HepG2 (cell line): Measurements from ENCODE around the gene CRISPLD2. TPM values are rescaled to one million over a fixed set of nuclear protein-coding genes. Genes with fewer than 3 reads are reported as not detected.

ENCODE experiments used
- ATAC-seq: fragments of 200-7000 bp; cut with Tn5 transposase; 3 replicates; pipeline ENCODE4 v1.9.1; 2020; ENCODE audit warnings: mild to moderate bottlenecking, moderate library complexity
- BruUV-seq: library from RNA; stranded (reverse); fragments of 400-500 nt; replicated peaks from 2 replicates; lab custom pipeline; 2021; lab: Mats Ljungman, UMichigan
- CTCF ChIA-PET: fragments of 300-600 bp; formaldehyde crosslinking; extraction: SDS; loops from one replicate; lab custom pipeline; 2021; ENCODE audit warnings: low total read pairs, inconsistent platforms, low intra/inter-chr PET ratio; lab: Yijun Ruan, JAX
- POLR2A ChIA-PET: fragments of 350-600 bp; sonication (Branson Sonifier 250); formaldehyde crosslinking; loops from one replicate; lab custom pipeline; 2020; ENCODE audit warnings: antibody characterized with exemption, inconsistent platforms; lab: Yijun Ruan, JAX
- DNase-seq: peaks from one replicate; pipeline ENCODE4 v3.0.0-alpha.2; 2015; ENCODE audit warnings: low spot score
- FAIRE-seq: peaks from 3 replicates; lab custom pipeline; 2011; peaks lifted over from hg19 to GRCh38; lab: Jason Lieb, UNC
- H2AFZ ChIP-seq: one replicate; pipeline ENCODE4 v1.6.1; 2011; ENCODE audit warnings: low read length, inconsistent platforms
- H3K27ac ChIP-seq: fragments of 300-600 bp; 3 replicates; pipeline ENCODE4 v1.8.0; 2011; ENCODE audit warnings: mixed run types, mild to moderate bottlenecking, mixed read lengths, low read length, inconsistent platforms; ENCODE audit not compliant: insufficient read depth; ENCODE audit errors: extremely low read length
- H3K27me3 ChIP-seq, 2 experiments: fragments of 200-600 bp in 1 of 2; 2 replicates in 1 of 2; 3 replicates in 1 of 2; pipeline versions ENCODE4 v1.6.0 to v1.8.0; 2011; ENCODE audit warnings: low read length in 2 of 2, mild to moderate bottlenecking in 2 of 2, moderate library complexity in 2 of 2, inconsistent platforms in 1 of 2; ENCODE audit not compliant: insufficient read depth in 2 of 2, control insufficient read depth in 1 of 2
- H3K36me3 ChIP-seq, 2 experiments: fragments of 200-600 bp in 1 of 2; replicated peaks in 1 of 2; 2 replicates in 1 of 2; 3 replicates in 1 of 2; pipeline versions ENCODE4 v1.5.1 to v1.8.0; 2011; ENCODE audit warnings: low read length in 2 of 2, inconsistent platforms in 1 of 2; ENCODE audit not compliant: insufficient read depth in 2 of 2, control insufficient read depth in 1 of 2
- H3K4me1 ChIP-seq: 2 replicates; pipeline ENCODE4 v1.5.1; 2012; ENCODE audit warnings: low read length, inconsistent platforms; ENCODE audit not compliant: insufficient read depth
- H3K4me2 ChIP-seq: 2 replicates; pipeline ENCODE4 v1.6.0; 2011; ENCODE audit warnings: low read depth, low read length, inconsistent platforms
- H3K4me3 ChIP-seq, 3 experiments: fragments of 200-600 bp in 1 of 3; sonication (generic), shearing (Covaris generic) in 1 of 3; replicated peaks in 1 of 3; 2 replicates each; pipeline ENCODE4 v1.5.1; 2011 to 2016; ENCODE audit warnings: low read length in 3 of 3, inconsistent platforms in 2 of 3, low read depth in 2 of 3, mild to moderate bottlenecking in 2 of 3, control low read depth in 1 of 3, mixed read lengths in 1 of 3; ENCODE audit not compliant: insufficient read depth in 1 of 3
- H3K79me2 ChIP-seq: one replicate; pipeline ENCODE4 v1.6.1; 2011; ENCODE audit warnings: low read length, inconsistent platforms; ENCODE audit not compliant: insufficient read depth
- H3K9ac ChIP-seq: 2 replicates; pipeline ENCODE4 v1.6.0; 2011; ENCODE audit warnings: mild to moderate bottlenecking, low read depth, low read length, inconsistent platforms; ENCODE audit not compliant: insufficient read depth
- H3K9me3 ChIP-seq: 2 replicates; pipeline ENCODE4 v1.5.1; 2012; ENCODE audit warnings: mild to moderate bottlenecking, low read length
- H4K20me1 ChIP-seq: 2 replicates; pipeline ENCODE4 v1.6.0; 2011; ENCODE audit warnings: inconsistent platforms, mild to moderate bottlenecking, low read length, moderate library complexity; ENCODE audit not compliant: insufficient read depth
- BCL6 ChIP-seq: IDR thresholded peaks from 2 replicates; pipeline ENCODE4 v1.6.1; 2016; ENCODE audit warnings: missing genetic modification reagents, missing compliant biosample characterization
- CHD4 ChIP-seq: fragments of 200-600 bp; sonication (generic); IDR thresholded peaks from 2 replicates; pipeline ENCODE4 v1.7.0; 2017; ENCODE audit warnings: mild to moderate bottlenecking, low read length, borderline replicate concordance
- FOXC1 ChIP-seq: sonication (generic); formaldehyde crosslinking; IDR thresholded peaks from 2 replicates; pipeline ENCODE4 v1.8.0; 2022; ENCODE audit warnings: mild to moderate bottlenecking, missing genetic modification reagents, borderline replicate concordance
- GZF1 ChIP-seq: sonication (generic); formaldehyde crosslinking; IDR thresholded peaks from 2 replicates; pipeline ENCODE4 v1.5.1; 2020; ENCODE audit warnings: mild to moderate bottlenecking, missing genetic modification reagents
- NR2F6 ChIP-seq, 2 experiments: IDR thresholded peaks; 2 replicates each; pipeline ENCODE4 v1.6.1; 2016; ENCODE audit warnings: antibody characterized with exemption in 1 of 2, mild to moderate bottlenecking in 1 of 2
- RARA ChIP-seq: IDR thresholded peaks from 2 replicates; pipeline ENCODE4 v1.6.1; 2016; ENCODE audit warnings: missing genetic modification reagents, missing compliant biosample characterization
- SOX6 ChIP-seq, 2 experiments: fragments of 450-650 bp in 1 of 2; sonication (generic) in 1 of 2; formaldehyde crosslinking in 1 of 2; IDR thresholded peaks; 2 replicates each; pipeline versions ENCODE4 v1.4.0 to v1.6.1; 2017 to 2020; ENCODE audit warnings: antibody characterized with exemption in 1 of 2, mild to moderate bottlenecking in 1 of 2, missing genetic modification reagents in 1 of 2
- TBL1XR1 ChIP-seq: fragments of 150-350 bp; IDR thresholded peaks from 2 replicates; pipeline ENCODE4 v1.6.1; 2014; ENCODE audit warnings: borderline replicate concordance, low read length; ENCODE audit not compliant: partially characterized antibody
- XBP1 ChIP-seq: sonication (generic); formaldehyde crosslinking; IDR thresholded peaks from 2 replicates; pipeline ENCODE4 v1.5.0; 2020; ENCODE audit warnings: missing genetic modification reagents
- ZBTB4 ChIP-seq: sonication (generic); formaldehyde crosslinking; IDR thresholded peaks from 2 replicates; pipeline ENCODE4 v1.4.0; 2020; ENCODE audit warnings: missing genetic modification reagents, mild to moderate bottlenecking, borderline replicate concordance
- ZNF235 ChIP-seq: sonication (generic); formaldehyde crosslinking; IDR thresholded peaks from 2 replicates; pipeline ENCODE4 v1.8.1; 2023; ENCODE audit warnings: mild to moderate bottlenecking, missing genetic modification reagents, borderline replicate concordance
- ZNF263 ChIP-seq: sonication (generic); formaldehyde crosslinking; IDR thresholded peaks from 2 replicates; pipeline ENCODE4 v1.4.0; 2020; ENCODE audit warnings: missing genetic modification reagents
- ZNF557 ChIP-seq: sonication (generic); formaldehyde crosslinking; IDR thresholded peaks from 2 replicates; pipeline ENCODE4 v1.4.0; 2020; ENCODE audit warnings: missing genetic modification reagents
- ZNF770 ChIP-seq: sonication (generic); formaldehyde crosslinking; IDR thresholded peaks from 2 replicates; pipeline ENCODE4 v1.5.0; 2020; ENCODE audit warnings: mild to moderate bottlenecking, missing genetic modification reagents
- ZSCAN20 ChIP-seq: sonication (generic); formaldehyde crosslinking; IDR thresholded peaks from 2 replicates; pipeline ENCODE4 v1.4.0; 2020; ENCODE audit warnings: missing genetic modification reagents, mild to moderate bottlenecking, borderline replicate concordance
- WGBS: methylation state at CpG from one replicate; pipeline ENCODE4 v1.1.6; 2017; ENCODE audit warnings: low lambda C conversion rate; 5-methylcytosine and 5-hydroxymethylcytosine counted together
- in situ Hi-C: cut with HindIII; loops from 2 replicates; pipeline ENCODE4 v1.10.0; 2017; ENCODE audit warnings: low pct_unique_long_range_greater_than_20kb; ENCODE audit not compliant: extremely low pct_ligation_motif_present
- intact Hi-C: fragments of 100-400 bp; cut with micrococcal nuclease; formaldehyde crosslinking; loops from one replicate; pipeline ENCODE4 v1.10.0; 2022; ENCODE audit not compliant: unreplicated experiment
- polyA plus RNA-seq, 8 experiments: library from polyadenylated mRNA; depleted of rRNA in 3 of 8; stranded (reverse) in 7 of 8; unstranded in 1 of 8; fragments of >200 nt; fragmentation: Illumina TruSeq in 4 of 8; extraction: Trizol in 4 of 8; gene quantifications; 2 replicates each; pipeline versions ENCODE4 v1.2.1 to v1.2.3, GENCODE V29; 2011 to 2016; ENCODE audit warnings: low read depth in 4 of 8, missing spikeins in 1 of 8, mixed read lengths in 1 of 8; ENCODE audit not compliant: insufficient read depth in 1 of 8
- total RNA-seq, 5 experiments: library from RNA; depleted of rRNA; stranded (reverse); fragments of >200 nt; fragmentation: Illumina TruSeq; extraction: Trizol; gene quantifications; 2 replicates each; pipeline ENCODE4 v1.2.3, GENCODE V29; 2016; ENCODE audit warnings: low read depth in 1 of 5
- TF ChIP-seq, protein P1 (sequence below): sonication (generic); formaldehyde crosslinking; IDR thresholded peaks from 2 replicates; pipeline ENCODE4 v1.8.0; 2023; ENCODE audit warnings: mild to moderate bottlenecking, missing genetic modification reagents

CRISPLD2 gene
- total and polyA plus RNA-seq, 2 of the 13 experiments (the other 11 are each of a cell fraction or from before 2014, with no cell fraction given): 0.04 to 0.31 TPM

GRCh38 chr16:84911486-84912216 lies 91.9 kb downstream of the CRISPLD2 start (continued):
- TF ChIP-seq ZNF770: peak; percentile 92

- no peak overlapping the region for H2AFZ ChIP-seq
- 3% methylated on average over 6 of the region's 6 CpGs for WGBS
- POLR2A ChIA-PET: no interaction called here
- no peak overlapping the region for H3K4me3 ChIP-seq
- intact Hi-C loops: no loop called here
- ATAC-seq: no peak
- H3K9me3 ChIP-seq: no peaks in the 10 kb centered on the region
- H3K9ac ChIP-seq: no peak overlapping the region
- BruUV-seq: no TSS peak
- H3K79me2 ChIP-seq: no peaks in the 10 kb centered on the region
- no peaks in the 10 kb centered on the region for H4K20me1 ChIP-seq
- no peak overlapping the region for H3K27ac ChIP-seq
- TF ChIP-seq ZNF235 (no peak), SOX6 (IDR thresholded peaks at IDR 0.05) (no peak), SOX6 (CRISPR knock-in tag; IDR thresholded peaks at IDR 0.05) (no peak), FOXC1 (no peak), ZNF263 (CRISPR knock-in tag) (no peak), NR2F6 (IDR thresholded peaks at IDR 0.05) (no peak), NR2F6 (CRISPR knock-in tag; IDR thresholded peaks at IDR 0.05) (no peak), XBP1 (no peak), ZNF557 (CRISPR knock-in tag) (no peak), BCL6 (CRISPR knock-in tag) (peak; percentile 80), ZSCAN20 (CRISPR knock-in tag) (no peak), ZBTB4 (CRISPR knock-in tag) (no peak), TBL1XR1 (no peak), GZF1 (no peak), RARA (CRISPR knock-in tag) (0 out of 2 replicates have a peak, but pooled peaks have one; percentile 14), CHD4 (no peak)
- TF ChIP-seq, protein P1, sequence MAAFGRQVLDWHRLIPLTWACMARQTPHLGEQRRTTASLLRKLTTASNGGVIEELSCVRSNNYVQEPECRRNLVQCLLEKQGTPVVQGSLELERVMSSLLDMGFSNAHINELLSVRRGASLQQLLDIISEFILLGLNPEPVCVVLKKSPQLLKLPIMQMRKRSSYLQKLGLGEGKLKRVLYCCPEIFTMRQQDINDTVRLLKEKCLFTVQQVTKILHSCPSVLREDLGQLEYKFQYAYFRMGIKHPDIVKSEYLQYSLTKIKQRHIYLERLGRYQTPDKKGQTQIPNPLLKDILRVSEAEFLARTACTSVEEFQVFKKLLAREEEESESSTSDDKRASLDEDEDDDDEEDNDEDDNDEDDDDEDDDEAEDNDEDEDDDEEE (CRISPR knock-in tag): no peak
- peaks cover 7 to 74% of the 10 kb centered on the region in 2 experiments for H3K27me3 ChIP-seq
- in situ Hi-C loops: no loop called here
- CTCF ChIA-PET: no interaction called here
- H3K4me1 ChIP-seq: peaks cover 9% of the 10 kb centered on the region
- no peak for DNase-seq
- no peak for FAIRE-seq
- no peaks in the 10 kb centered on the region for H3K36me3 ChIP-seq
- H3K4me2 ChIP-seq: no peak overlapping the region
Measured at GRCh38 chr16:84913315-84913714, 93.5 kb downstream of the CRISPLD2 start.
